ENCODE measurements around the gene FBLN7.

- TF ChIP-seq, protein P1, sequence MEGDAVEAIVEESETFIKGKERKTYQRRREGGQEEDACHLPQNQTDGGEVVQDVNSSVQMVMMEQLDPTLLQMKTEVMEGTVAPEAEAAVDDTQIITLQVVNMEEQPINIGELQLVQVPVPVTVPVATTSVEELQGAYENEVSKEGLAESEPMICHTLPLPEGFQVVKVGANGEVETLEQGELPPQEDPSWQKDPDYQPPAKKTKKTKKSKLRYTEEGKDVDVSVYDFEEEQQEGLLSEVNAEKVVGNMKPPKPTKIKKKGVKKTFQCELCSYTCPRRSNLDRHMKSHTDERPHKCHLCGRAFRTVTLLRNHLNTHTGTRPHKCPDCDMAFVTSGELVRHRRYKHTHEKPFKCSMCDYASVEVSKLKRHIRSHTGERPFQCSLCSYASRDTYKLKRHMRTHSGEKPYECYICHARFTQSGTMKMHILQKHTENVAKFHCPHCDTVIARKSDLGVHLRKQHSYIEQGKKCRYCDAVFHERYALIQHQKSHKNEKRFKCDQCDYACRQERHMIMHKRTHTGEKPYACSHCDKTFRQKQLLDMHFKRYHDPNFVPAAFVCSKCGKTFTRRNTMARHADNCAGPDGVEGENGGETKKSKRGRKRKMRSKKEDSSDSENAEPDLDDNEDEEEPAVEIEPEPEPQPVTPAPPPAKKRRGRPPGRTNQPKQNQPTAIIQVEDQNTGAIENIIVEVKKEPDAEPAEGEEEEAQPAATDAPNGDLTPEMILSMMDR (IDR thresholded peaks at IDR 0.05), result no peak
- TF ChIP-seq POLR2A (IDR thresholded peaks at IDR 0.05), result no peak
- TF ChIP-seq POLR2AphosphoS5 (IDR thresholded peaks at IDR 0.05), result no peak
These were observed 35.6 kb downstream of the FBLN7 start for GRCh38 chr2:112173646-112174319.
